ENCODE measurements around the gene KIF7.

- no peak for TF ChIP-seq CTCF (IDR thresholded peaks at IDR 0.05)
- TF ChIP-seq EZH2 (IDR thresholded peaks at IDR 0.05) = no peak
Measured at GRCh38 chr15:89666184-89666857, 11.1 kb upstream of the KIF7 start.
